ENCODE measurements around the gene KBTBD12.

GRCh38 chr3:127951276-127951675 is 36.2 kb downstream of the KBTBD12 start:
- TF ChIP-seq, protein P1, sequence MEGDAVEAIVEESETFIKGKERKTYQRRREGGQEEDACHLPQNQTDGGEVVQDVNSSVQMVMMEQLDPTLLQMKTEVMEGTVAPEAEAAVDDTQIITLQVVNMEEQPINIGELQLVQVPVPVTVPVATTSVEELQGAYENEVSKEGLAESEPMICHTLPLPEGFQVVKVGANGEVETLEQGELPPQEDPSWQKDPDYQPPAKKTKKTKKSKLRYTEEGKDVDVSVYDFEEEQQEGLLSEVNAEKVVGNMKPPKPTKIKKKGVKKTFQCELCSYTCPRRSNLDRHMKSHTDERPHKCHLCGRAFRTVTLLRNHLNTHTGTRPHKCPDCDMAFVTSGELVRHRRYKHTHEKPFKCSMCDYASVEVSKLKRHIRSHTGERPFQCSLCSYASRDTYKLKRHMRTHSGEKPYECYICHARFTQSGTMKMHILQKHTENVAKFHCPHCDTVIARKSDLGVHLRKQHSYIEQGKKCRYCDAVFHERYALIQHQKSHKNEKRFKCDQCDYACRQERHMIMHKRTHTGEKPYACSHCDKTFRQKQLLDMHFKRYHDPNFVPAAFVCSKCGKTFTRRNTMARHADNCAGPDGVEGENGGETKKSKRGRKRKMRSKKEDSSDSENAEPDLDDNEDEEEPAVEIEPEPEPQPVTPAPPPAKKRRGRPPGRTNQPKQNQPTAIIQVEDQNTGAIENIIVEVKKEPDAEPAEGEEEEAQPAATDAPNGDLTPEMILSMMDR (IDR thresholded peaks at IDR 0.05 in 2 of 3, conservative IDR thresholded peaks at IDR 0.05 in 1 of 3; ENCODE audit: borderline replicate concordance in 1 of 3, insufficient read depth in 1 of 3, low read depth in 2 of 3, low read length in 2 of 3) = no peak
- TF ChIP-seq FOSL1 (IDR thresholded peaks at IDR 0.05; ENCODE audit: low read depth) (no peak), POLR2A (IDR thresholded peaks at IDR 0.05; ENCODE audit: borderline replicate concordance, extremely low read depth, insufficient read depth, insufficient read length) (no peak), SIN3A (IDR thresholded peaks at IDR 0.05; ENCODE audit: low read depth) (no peak), RAD21 (IDR thresholded peaks at IDR 0.05; ENCODE audit: low read depth) (no peak), EZH2 (IDR thresholded peaks at IDR 0.05) (no peak), ZNF274 (IDR thresholded peaks at IDR 0.05; ENCODE audit: low read depth, low read length) (no peak), EZH2phosphoT487 (IDR thresholded peaks at IDR 0.05; ENCODE audit: borderline replicate concordance) (no peak), MAX (IDR thresholded peaks at IDR 0.05) (no peak), POLR2AphosphoS5 (IDR thresholded peaks at IDR 0.05; ENCODE audit: low read depth, low read length) (no peak), SRF (IDR thresholded peaks at IDR 0.05; ENCODE audit: low read depth) (no peak)
- TF ChIP-seq, protein P2, sequence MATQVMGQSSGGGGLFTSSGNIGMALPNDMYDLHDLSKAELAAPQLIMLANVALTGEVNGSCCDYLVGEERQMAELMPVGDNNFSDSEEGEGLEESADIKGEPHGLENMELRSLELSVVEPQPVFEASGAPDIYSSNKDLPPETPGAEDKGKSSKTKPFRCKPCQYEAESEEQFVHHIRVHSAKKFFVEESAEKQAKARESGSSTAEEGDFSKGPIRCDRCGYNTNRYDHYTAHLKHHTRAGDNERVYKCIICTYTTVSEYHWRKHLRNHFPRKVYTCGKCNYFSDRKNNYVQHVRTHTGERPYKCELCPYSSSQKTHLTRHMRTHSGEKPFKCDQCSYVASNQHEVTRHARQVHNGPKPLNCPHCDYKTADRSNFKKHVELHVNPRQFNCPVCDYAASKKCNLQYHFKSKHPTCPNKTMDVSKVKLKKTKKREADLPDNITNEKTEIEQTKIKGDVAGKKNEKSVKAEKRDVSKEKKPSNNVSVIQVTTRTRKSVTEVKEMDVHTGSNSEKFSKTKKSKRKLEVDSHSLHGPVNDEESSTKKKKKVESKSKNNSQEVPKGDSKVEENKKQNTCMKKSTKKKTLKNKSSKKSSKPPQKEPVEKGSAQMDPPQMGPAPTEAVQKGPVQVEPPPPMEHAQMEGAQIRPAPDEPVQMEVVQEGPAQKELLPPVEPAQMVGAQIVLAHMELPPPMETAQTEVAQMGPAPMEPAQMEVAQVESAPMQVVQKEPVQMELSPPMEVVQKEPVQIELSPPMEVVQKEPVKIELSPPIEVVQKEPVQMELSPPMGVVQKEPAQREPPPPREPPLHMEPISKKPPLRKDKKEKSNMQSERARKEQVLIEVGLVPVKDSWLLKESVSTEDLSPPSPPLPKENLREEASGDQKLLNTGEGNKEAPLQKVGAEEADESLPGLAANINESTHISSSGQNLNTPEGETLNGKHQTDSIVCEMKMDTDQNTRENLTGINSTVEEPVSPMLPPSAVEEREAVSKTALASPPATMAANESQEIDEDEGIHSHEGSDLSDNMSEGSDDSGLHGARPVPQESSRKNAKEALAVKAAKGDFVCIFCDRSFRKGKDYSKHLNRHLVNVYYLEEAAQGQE (IDR thresholded peaks at IDR 0.05; ENCODE audit: low read depth) = no peak
- TF ChIP-seq, protein P3, sequence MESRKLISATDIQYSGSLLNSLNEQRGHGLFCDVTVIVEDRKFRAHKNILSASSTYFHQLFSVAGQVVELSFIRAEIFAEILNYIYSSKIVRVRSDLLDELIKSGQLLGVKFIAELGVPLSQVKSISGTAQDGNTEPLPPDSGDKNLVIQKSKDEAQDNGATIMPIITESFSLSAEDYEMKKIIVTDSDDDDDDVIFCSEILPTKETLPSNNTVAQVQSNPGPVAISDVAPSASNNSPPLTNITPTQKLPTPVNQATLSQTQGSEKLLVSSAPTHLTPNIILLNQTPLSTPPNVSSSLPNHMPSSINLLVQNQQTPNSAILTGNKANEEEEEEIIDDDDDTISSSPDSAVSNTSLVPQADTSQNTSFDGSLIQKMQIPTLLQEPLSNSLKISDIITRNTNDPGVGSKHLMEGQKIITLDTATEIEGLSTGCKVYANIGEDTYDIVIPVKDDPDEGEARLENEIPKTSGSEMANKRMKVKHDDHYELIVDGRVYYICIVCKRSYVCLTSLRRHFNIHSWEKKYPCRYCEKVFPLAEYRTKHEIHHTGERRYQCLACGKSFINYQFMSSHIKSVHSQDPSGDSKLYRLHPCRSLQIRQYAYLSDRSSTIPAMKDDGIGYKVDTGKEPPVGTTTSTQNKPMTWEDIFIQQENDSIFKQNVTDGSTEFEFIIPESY (IDR thresholded peaks at IDR 0.05; ENCODE audit: extremely low read depth, insufficient replicate concordance, low read length) = no peak

All from HCT116 (cell line).